ENCODE data around the gene UBE2J2.

DNA sequence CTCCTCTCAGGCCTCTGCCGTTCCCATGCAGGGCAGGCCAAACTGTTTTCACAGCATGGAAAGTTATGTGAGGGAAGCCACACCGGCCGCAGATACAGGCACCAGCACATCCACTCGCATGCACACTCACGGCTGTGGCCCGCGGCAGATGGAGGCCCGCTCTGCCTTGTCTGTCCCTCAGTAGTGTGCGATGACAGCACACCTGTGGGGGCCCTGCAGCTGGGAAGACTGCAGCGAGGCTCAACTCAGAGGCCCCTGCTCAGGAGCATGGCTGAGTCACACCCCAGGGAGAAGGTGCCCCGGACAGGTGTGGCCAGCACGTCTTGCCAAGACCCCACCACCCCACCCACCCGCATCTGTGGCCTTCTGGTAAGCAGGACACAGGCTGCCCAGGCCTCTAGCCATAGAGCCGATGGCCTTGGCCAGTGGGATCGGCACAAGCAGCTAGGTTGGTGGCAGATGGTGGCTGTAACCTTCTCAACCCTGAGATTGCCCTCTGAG, 1.3 kb upstream of the UBE2J2 start:
- TF ChIP-seq ZNF384 (IDR thresholded peaks at IDR 0.05) (no peak), PKNOX1 (IDR thresholded peaks at IDR 0.05) (no peak), FOXK2 (IDR thresholded peaks at IDR 0.05) (no peak), BHLHE40 (IDR thresholded peaks at IDR 0.05; ENCODE audit: borderline replicate concordance) (no peak), SP1 (IDR thresholded peaks at IDR 0.05) (no peak), TARDBP (IDR thresholded peaks at IDR 0.05) (no peak), FOXM1 (IDR thresholded peaks at IDR 0.05; ENCODE audit: borderline replicate concordance) (no peak)

All from HEK293T (cell line).